GM18498 (cell line): ENCODE data around the gene C1S.

Experiments
- ATAC-seq: cut with Tn5 transposase; IDR thresholded peaks from one replicate; pipeline ENCODE4 v1.9.1; 2021; ENCODE audit warnings: mild to moderate bottlenecking, moderate library complexity; ENCODE audit not compliant: unreplicated experiment

The C1S gene

DNA sequence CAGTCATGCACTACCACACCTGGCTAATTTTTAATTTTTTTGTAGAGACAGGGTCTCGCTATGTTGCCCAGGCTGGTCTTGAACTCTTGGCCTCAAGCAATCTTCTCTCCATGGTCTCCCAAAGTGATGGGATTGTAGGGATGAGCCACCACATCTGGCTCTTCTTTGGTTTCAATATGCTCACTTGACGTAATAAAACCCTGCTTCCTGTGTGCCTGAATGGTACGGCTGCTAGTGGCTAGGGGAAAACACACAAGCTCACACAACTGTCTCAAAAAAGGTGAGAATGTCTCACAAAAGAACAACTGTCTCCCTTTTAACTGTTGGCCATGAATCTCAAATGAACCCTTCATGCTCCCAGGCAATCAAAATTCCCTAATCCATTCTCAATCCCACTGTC, 15.0 kb downstream of the C1S start:
- no peak for ATAC-seq

DNA sequence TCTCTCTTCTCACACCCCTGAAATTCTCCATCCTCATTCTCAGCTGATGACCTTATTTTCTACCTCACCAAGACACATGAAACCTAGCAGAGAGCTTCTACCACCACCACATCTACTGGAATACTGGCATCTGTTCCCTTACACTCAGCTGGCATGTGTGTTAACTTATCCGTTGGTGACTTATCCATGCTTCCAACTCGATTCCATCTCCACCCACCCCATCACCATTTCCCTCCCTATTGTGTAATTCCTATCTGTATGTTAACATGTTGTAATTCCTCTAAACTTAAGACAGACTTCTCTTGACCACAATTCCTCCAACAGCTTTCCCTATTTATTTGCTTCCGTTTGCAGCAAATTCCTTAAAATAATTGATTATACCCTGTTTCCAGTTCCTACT, 15.4 kb downstream of the C1S start:
- no peak for ATAC-seq

DNA sequence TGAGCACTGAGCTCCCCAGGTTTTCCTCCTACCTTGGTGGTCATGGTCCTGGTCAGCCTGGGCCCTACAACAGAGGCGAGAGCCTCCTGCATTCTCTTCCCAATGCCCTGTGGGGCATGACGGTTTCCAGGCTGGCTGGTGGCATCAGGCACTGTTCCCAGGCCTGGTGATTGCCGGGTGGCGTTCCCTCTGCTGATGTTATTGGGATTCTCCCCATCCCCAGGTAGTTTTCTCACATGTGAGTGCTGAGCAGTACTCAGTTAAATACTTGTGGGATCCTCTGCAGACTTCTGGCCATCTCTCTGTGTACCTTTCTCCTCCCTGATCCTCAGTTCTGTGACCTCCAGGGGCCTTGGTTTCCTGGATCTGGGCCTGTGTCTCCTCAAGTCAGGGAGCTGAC, 16.0 kb downstream of the C1S start:
- no peak for ATAC-seq

DNA sequence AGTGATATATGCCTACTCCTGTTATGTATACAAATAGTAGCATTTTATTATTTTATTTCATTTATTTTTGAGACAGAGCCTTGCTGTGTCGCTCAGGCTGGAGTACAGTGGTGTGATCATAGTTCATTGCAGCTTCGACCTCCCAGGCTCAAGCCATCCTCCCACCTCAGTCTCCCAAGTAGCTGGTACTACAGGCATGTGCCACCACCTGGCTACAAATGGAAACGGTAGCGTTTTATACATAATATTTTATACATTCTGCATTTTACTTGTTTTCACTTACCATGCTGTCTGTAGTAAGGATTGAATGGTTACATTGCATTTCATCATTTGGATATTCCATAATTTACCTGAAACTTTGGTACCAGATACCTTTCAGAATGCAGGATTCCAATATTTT, 17.6 kb downstream of the C1S start:
- no peak for ATAC-seq

DNA sequence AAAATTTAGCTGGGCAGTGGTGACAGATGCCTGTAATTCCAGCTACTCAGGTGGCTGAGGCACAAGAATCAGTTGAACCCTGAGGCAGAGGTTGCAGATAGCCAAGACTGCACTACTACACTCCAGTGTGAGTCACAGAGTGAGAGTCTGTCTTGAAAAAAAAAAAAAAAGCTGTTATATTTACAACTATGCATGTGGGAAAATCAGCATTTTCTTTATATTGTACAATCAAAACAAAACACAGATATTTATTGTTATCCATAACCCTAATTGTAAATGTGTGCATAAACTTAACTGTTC, 19.3 kb downstream of the C1S start:
- ATAC-seq = no peak

DNA sequence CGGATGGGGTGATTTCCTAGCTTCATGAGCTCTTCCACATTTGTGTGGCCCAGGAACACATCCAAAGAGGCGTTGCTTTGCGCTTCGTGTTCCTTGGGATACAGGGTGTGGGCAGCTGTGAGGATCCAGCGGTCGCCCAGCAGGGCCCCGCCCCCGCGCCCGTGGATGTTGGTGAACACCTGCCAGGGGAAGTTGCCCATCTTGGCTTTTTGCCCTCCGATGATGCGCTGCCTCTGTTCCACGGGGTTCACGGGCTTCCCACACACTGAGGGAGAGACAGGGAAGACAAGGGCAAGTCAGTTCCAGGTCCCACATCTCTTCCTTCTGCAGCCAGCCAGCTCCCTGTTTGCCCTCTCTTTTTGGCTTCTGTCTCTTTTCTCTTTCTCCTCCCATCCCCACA, 20.5 kb downstream of the C1S start:
- ATAC-seq = no peak

DNA sequence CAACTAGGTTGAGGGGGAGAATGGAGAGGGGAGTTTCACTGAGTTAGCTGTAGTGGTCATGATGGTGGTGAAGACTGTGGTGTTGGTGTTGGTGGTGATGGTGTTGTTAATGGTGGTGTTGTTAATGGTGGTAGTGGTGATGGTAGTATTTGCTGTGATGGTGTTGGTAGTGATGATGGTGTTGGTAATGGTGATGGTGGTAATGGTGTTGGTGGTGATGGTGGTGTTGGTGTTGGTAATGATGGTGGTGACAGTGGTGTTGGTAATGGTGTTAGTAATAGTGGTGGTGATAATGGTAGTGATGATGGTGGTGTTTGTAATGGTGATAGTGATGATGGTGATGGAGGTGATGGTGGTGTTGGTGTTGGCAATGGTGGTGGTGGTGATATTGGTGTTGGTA, 22.6 kb downstream of the C1S start:
- ATAC-seq = no peak

DNA sequence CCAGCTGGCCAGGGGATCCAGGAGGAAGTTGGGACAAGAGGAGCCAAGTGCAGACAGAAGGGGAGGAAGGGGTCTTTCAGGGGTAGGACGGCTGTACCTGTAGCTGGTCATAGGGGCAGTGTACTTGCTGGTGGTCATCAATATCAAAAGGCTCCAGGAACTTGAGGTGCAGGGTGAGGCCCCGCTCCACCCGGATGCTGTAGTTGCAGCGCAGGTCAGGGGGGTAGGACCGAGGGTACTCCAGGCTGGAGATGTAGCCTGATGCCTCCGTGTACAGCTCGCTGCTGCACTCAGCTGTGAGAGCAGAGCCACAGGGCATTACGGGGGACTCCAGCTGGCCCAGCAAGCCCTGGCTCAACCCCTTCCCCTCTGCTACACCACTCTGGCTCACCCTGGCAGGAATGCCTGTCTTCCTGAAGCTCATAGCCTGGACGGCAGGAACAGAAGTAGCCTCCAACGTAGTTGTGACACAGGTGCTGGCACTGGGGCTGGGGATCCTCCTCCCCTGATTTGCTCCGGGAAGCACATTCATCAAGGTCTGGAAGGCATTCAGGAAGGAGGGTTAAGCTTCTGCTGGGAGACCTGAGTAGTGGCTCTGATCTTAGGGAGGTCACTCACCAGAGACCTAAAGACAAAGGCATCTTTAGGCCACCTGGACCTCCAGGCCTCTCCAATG, 28.8 kb downstream of the C1S start:
- ATAC-seq = no peak

DNA sequence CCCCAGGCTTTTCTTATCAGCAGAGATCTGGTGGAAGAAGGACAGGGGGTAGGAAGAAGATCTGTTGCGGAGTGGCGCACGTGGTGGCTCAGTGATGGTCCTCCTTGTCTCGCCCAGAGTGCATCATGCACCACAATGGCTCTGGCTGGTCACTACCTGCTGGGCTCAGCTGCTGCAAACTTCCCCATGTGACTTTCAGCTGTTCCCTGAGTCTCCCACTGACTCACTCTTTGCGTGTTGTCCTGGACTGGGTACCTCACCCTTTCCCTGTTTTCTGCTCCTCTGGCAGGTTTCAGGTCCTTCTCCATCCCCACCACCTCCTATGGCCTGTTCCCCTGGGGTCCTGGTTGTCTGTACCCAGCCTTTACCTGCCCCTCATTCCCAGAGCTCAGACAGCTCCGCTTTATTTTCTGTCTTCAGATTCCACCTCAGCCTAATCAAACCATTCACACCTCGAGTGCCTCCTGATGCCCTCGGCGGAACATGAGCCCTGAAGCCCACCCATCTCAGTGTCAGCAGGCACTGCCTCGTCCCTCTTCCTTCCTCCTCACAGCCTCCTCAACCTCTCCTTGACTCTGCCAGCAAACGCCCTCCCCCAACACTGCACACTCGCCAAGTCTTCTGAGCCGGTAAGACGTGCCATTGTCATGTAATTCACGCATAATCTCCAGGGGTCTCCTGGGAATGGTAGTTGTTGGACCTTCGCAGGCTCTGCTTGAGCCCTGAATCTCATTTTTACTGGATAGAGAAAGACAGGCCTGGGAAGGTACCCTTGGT, 29.9 kb downstream of the C1S start:
- ATAC-seq = no peak

DNA sequence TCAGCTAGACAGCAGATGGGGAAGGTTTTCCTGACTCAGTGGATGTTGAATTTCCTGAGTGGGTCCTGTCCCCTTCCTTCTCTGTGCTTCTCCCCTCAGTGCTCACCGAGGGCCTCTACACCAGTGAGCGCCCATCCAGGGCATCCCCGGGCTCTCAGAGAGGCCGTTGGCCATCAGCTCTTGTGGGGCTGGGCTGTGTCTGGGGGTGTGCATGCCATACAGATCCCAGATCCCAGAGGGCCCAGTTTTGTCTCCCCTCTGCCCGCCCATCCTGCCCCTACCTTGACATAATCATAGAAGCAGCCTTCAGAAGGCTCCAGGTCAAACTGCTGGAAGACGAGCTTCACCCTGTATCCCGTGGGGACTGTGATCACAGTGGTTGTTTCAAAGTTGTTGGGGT, 30.7 kb downstream of the C1S start:
- ATAC-seq = no peak

DNA sequence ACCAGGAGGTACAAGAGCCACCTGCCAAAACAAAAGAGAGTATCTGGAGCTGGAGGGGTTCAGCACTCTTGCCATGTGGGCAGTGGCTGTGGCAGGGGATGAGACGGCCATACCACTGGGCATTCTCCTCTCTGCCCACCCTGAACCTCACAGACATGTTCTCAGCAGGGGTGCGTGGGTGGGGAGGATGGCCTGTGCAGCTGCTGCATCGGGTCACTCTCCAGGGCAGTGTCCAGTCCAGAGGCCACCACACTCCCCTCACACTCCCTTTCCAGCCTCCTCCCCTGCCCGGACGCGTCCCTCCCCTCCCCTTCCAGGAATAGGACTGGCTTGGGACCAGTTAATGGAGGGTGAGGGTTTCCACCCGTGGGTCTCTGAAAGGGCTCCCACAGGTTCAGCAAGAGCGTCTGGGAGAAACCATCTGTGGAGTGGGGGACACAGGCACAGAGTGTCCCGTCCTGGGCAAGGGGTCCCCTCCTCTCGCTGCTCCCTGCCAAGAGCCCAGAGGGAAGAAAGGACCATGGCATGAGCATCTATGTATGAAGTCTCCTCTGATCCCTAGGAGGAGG, 31.2 kb downstream of the C1S start:
- ATAC-seq = no peak

DNA sequence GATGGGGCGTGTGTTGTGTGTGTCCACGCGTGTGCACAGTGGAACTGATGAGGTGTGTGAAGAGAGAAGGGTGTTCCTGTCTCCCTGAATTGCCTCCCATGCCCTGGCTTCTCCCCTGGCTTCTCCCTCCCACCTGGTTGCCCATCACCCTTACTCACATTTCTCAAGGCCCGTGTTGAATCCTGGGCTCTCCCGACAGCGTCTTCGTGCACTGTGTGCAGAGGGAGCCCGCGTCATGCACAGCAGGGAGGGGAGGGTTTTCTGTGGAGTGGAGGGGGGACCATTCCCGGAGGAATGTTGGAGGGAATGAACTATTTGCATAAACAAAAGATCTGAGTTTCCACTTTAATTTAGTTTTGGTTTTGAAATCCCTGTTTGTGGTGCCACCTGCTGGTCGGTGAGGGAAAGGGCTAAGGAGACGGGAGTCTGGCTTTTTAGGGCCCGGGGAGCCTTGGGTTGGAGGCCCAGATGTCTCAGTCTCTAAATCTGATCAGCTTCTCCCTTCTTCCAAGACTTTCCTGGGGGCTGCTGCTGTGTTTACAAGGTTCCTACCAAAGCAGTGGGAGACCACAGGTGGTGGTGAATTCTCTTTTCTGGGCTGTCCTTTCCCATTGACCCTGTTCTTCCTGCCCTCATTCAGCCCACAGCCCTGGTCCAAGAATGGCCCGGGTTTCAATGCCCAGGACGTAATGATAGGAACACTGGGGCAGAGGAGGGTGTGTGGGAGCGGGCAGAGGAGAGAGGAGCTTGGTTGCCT, 31.9 kb downstream of the C1S start, which contains the start of gene C1R:
Gene C1R, minus strand, starts transcription at position 217 of the 757 bp plus-strand sequence. Its CDS starts 57 bp downstream, at position 160.
- no peak for ATAC-seq

DNA sequence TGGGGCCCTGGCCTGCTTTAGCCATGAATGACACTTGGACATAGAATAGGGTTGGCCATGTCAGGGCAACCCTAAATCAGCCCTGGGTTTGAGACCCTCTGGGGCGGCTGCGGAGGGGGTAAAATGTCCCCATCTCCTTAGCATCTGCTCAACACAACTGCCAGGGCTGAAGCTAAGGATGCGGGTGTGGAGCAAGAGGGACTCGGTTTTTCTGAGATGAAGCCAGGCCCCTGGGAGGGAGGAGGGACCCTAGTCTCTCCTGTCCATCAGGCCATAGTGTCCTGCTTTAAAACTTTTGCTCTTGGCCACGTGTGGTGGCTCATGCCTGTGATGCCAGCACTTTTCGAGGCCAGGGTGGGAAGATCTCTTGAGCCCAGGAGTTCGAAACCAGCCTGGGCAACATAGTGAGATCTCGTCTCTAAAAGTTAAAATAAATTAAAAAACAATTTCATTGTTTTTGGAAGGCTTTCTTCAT, 32.5 kb downstream of the C1S start:
- ATAC-seq = no peak

DNA sequence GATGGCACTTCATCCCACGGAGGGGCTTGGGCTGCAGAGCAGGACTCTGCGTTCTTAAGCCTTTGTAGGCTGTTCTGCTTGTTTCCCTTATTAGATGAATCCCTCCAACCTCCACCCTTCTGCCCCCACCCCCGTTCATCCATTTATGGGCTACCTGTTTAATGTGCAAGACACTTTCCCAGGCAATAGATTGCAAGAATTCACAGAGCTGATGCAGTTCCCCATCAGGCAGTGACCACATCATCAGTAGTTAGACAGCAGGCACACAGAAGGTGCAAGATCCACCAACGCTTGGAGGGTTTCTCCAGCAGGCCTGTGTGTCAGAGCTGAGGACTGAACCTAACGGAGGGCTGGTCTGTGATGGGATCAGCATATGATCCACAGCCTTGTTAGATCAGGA, 33.0 kb downstream of the C1S start:
- no peak for ATAC-seq

DNA sequence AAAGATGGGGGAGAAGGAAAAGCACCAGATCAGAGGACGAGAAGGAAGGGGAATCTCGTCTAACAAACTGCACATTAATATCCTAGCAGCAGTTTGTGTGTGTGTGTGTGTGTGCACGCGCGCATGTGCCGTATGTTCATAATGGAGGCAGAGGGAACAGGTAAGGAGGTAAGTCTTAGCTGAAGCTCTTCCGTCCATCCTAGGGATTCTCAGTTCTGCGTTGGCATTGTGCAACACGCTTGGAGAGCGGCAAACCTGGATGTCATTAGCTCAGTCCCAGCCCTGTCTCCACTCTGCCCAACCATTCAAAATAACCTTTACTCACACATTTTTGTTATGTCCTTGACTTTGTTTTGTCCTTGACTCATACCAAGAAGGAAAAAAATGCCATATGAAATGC, 33.4 kb downstream of the C1S start:
- no peak for ATAC-seq

DNA sequence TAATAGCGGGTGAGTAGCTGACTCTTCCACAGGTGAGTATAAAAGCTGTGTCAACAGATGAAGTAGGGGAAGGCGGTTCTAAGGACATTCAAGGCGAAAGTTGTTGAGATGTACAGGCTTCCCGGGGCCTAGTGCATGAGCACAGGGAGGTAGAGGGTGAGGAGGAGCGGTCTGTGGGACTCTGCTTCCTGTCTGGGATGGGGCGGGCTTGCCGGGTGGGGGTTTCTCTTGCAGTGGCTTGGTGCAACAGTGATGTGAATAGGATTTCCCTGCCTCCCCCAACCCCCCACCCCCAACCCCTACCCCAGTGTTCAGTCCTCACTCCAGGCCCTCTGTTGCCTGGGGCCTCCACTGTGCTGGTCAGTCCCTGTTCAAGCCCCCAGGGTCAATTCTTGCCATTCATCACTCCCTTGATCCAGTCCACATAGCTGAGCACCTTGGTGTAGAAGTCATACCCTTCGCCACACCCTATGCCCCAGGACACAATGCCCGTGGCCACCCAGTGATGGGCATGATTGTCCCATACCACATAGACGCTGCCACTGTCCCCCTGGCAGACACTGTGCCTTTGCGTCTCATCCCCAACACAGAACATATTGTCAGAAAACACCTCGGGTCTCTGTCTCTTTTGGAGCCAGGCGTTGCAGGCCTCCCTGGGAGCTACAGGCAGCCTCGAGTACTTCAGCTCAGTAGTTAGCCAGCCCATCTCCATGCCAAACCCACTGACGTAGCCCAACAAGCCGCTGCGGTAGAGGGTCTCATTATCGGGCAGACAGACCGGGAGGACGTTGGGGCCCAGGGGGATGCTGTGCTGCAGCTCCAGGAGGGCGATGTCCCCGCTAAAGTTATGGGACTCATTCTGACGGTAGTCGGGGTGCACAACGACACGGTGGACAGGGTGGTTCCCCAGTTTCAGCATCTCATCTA, 35.8 kb downstream of the C1S start:
- no peak for ATAC-seq

DNA sequence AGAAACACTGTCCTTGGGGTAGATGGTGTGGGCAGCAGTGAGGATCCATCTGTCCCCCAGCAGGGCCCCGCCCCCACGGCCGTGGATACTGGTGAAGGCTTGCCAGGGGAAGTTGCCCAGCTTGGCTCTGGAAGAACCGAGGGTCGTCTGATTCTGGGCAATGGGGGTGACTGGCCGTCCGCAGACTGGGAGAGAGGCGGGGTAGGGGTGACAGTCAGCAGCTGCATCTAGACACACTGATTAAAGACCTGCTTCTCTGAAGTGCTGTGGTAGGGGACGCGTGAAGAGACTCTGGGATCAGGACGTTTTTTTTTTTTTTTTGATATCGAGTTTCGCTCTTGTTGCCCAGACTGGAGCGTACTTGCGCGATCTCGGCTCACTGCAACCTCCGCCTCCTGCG, 36.5 kb downstream of the C1S start:
- ATAC-seq = no peak

DNA sequence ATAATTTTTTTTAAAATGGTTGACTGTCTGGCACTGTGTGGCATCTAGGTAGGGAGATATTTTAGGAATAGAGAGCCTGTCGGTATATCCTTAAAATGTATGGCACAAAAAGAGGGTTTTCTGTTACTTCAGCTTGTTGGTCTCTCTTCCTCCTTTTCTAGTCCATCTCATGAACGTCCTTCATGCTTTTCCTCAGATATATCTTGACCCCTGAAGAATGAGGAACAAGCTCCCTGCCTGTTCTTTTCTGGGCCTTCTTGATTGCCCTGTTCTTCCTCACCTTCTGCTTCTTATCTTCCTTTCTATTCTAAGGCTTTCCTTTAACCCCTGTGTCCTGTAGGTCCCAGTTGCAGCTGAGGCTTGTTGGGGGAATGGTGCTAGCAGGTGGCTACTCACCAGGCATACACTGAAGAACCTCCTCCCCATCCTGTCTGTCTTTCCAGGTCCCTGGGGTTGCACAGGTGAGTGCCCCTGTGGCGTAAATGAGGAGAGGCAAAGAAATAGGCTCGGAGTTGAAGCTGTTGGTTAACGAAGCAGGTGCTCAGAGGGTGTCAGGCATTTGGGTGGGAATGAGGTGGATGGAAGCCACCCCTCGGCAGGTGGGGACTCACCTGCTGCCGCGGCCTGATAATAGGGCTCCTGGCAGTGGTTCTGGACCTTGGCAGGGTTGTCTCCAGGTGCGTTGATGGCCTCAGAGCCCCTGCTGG, 38.9 kb downstream of the C1S start:
- no peak for ATAC-seq

DNA sequence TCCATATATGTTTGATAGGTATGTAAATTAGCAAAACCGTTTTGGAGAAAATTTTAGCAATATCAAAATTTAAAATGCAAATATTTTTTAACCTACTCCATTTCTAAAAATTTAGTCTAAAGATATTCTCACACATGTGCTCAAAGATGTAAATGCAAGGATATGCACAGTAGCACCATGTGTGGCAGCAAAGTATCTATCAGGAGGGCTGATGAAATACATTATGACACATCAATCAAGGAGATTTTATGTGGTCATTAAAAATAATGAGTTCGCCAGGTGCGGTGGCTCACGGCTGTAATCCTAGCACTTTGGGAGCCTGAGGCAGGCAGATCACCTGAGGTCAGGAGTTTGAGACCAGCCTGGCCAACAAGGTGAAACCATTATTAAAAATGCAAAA, 39.7 kb downstream of the C1S start:
- no peak for ATAC-seq
